Measurements from ENCODE around the gene ATXN7L1.

DNA sequence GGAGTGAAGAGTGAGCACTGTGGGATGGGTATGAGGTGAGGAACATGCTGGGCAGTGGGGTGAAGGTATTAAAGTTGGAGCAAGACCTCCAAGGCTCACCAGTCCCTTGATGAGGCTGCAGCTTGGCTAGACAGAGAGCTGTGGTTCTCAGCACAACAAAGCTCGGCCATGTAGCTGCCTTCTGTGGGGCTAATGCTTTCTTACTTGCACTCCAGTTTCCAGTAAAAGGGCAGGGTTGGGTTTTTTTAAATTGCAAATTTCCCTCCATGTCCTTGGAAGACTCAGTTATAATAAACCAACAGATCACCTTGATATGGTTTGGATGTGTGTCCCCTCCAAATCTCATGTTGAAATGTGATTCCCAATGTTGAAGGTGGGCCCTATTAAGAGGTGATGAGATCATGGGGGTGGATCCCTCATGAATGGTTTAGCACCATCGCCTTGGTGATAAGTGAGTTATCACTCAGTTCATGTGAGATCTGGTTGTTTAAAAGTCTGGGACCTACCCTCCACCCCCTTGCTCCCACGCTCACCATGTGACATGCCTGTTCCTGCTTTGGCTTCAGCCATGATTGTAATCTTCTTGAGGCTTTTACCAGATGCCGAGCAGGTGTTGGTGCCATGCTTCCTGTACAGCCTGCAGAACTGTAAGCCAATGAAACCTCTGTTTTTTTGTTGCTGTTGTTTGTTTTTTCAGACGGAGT, 55.9 kb downstream of the ATXN7L1 start:
- TF ChIP-seq, protein P1, sequence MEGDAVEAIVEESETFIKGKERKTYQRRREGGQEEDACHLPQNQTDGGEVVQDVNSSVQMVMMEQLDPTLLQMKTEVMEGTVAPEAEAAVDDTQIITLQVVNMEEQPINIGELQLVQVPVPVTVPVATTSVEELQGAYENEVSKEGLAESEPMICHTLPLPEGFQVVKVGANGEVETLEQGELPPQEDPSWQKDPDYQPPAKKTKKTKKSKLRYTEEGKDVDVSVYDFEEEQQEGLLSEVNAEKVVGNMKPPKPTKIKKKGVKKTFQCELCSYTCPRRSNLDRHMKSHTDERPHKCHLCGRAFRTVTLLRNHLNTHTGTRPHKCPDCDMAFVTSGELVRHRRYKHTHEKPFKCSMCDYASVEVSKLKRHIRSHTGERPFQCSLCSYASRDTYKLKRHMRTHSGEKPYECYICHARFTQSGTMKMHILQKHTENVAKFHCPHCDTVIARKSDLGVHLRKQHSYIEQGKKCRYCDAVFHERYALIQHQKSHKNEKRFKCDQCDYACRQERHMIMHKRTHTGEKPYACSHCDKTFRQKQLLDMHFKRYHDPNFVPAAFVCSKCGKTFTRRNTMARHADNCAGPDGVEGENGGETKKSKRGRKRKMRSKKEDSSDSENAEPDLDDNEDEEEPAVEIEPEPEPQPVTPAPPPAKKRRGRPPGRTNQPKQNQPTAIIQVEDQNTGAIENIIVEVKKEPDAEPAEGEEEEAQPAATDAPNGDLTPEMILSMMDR (IDR thresholded peaks at IDR 0.05) = no peak
- no peak for TF ChIP-seq EZH2 (IDR thresholded peaks at IDR 0.05; ENCODE audit: borderline replicate concordance, insufficient read depth, low read depth, low read length, poor library complexity, severe bottlenecking)
